HepG2 (cell line): ENCODE results near the gene RSF1. TPM values are rescaled to one million over a fixed set of nuclear protein-coding genes. Genes with fewer than 3 reads are reported as not detected.

Experiments
- ELF3 ChIP-seq: IDR thresholded peaks from 2 replicates; pipeline ENCODE4 v1.6.1; 2016; ENCODE audit warnings: missing genetic modification reagents, missing compliant biosample characterization
- ELK4 ChIP-seq: sonication (generic); formaldehyde crosslinking; IDR thresholded peaks from 2 replicates; pipeline ENCODE4 v1.9.0; 2021; ENCODE audit warnings: missing genetic modification reagents, borderline replicate concordance
- FLYWCH1 ChIP-seq: sonication (generic); formaldehyde crosslinking; IDR thresholded peaks from 2 replicates; pipeline ENCODE4 v1.8.1; 2023; ENCODE audit warnings: mild to moderate bottlenecking, missing genetic modification reagents
- GABPB1 ChIP-seq: IDR thresholded peaks from 2 replicates; pipeline ENCODE4 v1.6.1; 2016; ENCODE audit warnings: mild to moderate bottlenecking, missing genetic modification reagents, moderate library complexity, missing compliant biosample characterization
- IKZF5 ChIP-seq: IDR thresholded peaks from 2 replicates; pipeline ENCODE4 v1.6.1; 2018; ENCODE audit warnings: missing genetic modification reagents, mild to moderate bottlenecking, missing compliant biosample characterization
- PBX2 ChIP-seq: IDR thresholded peaks from 2 replicates; pipeline ENCODE4 v1.6.1; 2016; ENCODE audit warnings: control low read depth
- RXRB ChIP-seq: IDR thresholded peaks from 2 replicates; pipeline ENCODE4 v1.6.1; 2016; ENCODE audit warnings: borderline replicate concordance, missing genetic modification reagents, missing compliant biosample characterization
- SAP130 ChIP-seq: IDR thresholded peaks from 2 replicates; pipeline ENCODE4 v1.6.1; 2016; ENCODE audit warnings: low read depth
- SYNCRIP ChIP-seq: fragments of 200-400 bp; formaldehyde crosslinking; IDR thresholded peaks from 2 replicates; pipeline ENCODE4 v1.6.1; 2018; ENCODE audit warnings: mild to moderate bottlenecking, low read depth, low read length; ENCODE audit not compliant: insufficient read depth
- UBTF ChIP-seq: sonication (generic); formaldehyde crosslinking; IDR thresholded peaks from 2 replicates; pipeline ENCODE4 v1.4.0; 2020; ENCODE audit warnings: mild to moderate bottlenecking, missing genetic modification reagents
- USF2 ChIP-seq, 2 experiments: sonication (generic) in 1 of 2; formaldehyde crosslinking in 1 of 2; IDR thresholded peaks; 2 replicates each; pipeline versions ENCODE4 v1.5.1 to v1.6.1; 2011 to 2020; ENCODE audit warnings: borderline replicate concordance in 1 of 2, low read depth in 1 of 2, low read length in 1 of 2, mild to moderate bottlenecking in 1 of 2, missing genetic modification reagents in 1 of 2, moderate library complexity in 1 of 2
- XRCC5 ChIP-seq: fragments of 200-400 bp; formaldehyde crosslinking; optimal IDR thresholded peaks from 2 replicates; pipeline ENCODE3; 2017; ENCODE audit warnings: mild to moderate bottlenecking, low read length
- ZFP1 ChIP-seq: IDR thresholded peaks from 2 replicates; pipeline ENCODE4 v1.6.1; 2016
- ZNF17 ChIP-seq: sonication (generic); formaldehyde crosslinking; IDR thresholded peaks from 2 replicates; pipeline ENCODE4 v1.5.0; 2020; ENCODE audit warnings: mild to moderate bottlenecking, missing genetic modification reagents
- ZNF235 ChIP-seq: sonication (generic); formaldehyde crosslinking; IDR thresholded peaks from 2 replicates; pipeline ENCODE4 v1.8.1; 2023; ENCODE audit warnings: mild to moderate bottlenecking, missing genetic modification reagents, borderline replicate concordance
- ZNF589 ChIP-seq: sonication (generic); formaldehyde crosslinking; conservative IDR thresholded peaks from 2 replicates; pipeline ENCODE4 v1.8.0; 2022; ENCODE audit warnings: mild to moderate bottlenecking, moderate library complexity, missing genetic modification reagents
- ZNF629 ChIP-seq: sonication (generic); formaldehyde crosslinking; conservative IDR thresholded peaks from 2 replicates; pipeline ENCODE4 v1.5.0; 2020; ENCODE audit warnings: missing genetic modification reagents
- ZNF788 ChIP-seq: sonication (generic); formaldehyde crosslinking; IDR thresholded peaks from 2 replicates; pipeline ENCODE4 v1.5.0; 2020; ENCODE audit warnings: mild to moderate bottlenecking, missing genetic modification reagents, borderline replicate concordance
- polyA plus RNA-seq, 8 experiments: library from polyadenylated mRNA; depleted of rRNA in 3 of 8; stranded (reverse) in 7 of 8; unstranded in 1 of 8; fragments of >200 nt; fragmentation: Illumina TruSeq in 4 of 8; extraction: Trizol in 4 of 8; gene quantifications; 2 replicates each; pipeline versions ENCODE4 v1.2.1 to v1.2.3, GENCODE V29; 2011 to 2016; ENCODE audit warnings: low read depth in 4 of 8, missing spikeins in 1 of 8, mixed read lengths in 1 of 8; ENCODE audit not compliant: insufficient read depth in 1 of 8
- total RNA-seq, 5 experiments: library from RNA; depleted of rRNA; stranded (reverse); fragments of >200 nt; fragmentation: Illumina TruSeq; extraction: Trizol; gene quantifications; 2 replicates each; pipeline ENCODE4 v1.2.3, GENCODE V29; 2016; ENCODE audit warnings: low read depth in 1 of 5

The RSF1 gene
- total and polyA plus RNA-seq, 2 of the 13 experiments (the other 11 are each of a cell fraction or from before 2014, with no cell fraction given) = 15.5 to 33.1 TPM

- TF ChIP-seq IKZF5 (CRISPR knock-in tag) (peak; percentile 95), ZNF788 (peak; percentile 92), XRCC5 (peak; percentile 11), UBTF (CRISPR knock-in tag) (peak; percentile 93), FLYWCH1 (CRISPR knock-in tag) (no peak), USF2 (IDR thresholded peaks at IDR 0.05; ENCODE audit: low read depth, low read length) (no peak), USF2 (CRISPR knock-in tag; IDR thresholded peaks at IDR 0.05; ENCODE audit: borderline replicate concordance) (no peak), GABPB1 (CRISPR knock-in tag) (peak; percentile 99), ZNF17 (no peak), ZNF589 (CRISPR knock-in tag) (0 out of 2 replicates have a peak, but pooled peaks have one; percentile 10), SYNCRIP (no peak), ELF3 (CRISPR knock-in tag) (peak; percentile 88), ZNF629 (no peak), SAP130 (CRISPR knock-in tag) (peak; percentile 97), PBX2 (CRISPR knock-in tag) (no peak), ZNF235 (CRISPR knock-in tag) (no peak), ZFP1 (peak; percentile 34; the same call in 1 of the 2 replicates), ELK4 (CRISPR knock-in tag) (peak; percentile 53; the same call in 1 of the 2 replicates), RXRB (peak; percentile 76)
Measured at GRCh38 chr11:77637345-77638165, 183.0 kb downstream of the RSF1 start, which contains the start of gene CLNS1A (continued).
